Right ventricle myocardium superior (tissue), 1 donor: ENCODE data around the gene XRCC1. TPM values are rescaled to one million over a fixed set of nuclear protein-coding genes. Genes with fewer than 3 reads are reported as not detected.
"Not testable (repeated sequence)": the region's sequence is repeated elsewhere in the genome, so short reads cannot be mapped to it uniquely, and the experiment has no call there.

ENCODE experiments used
- ATAC-seq: fragments of 200-7000 bp; cut with Tn5 transposase; one replicate; pipeline ENCODE4 v1.9.1; 2020; ENCODE audit warnings: mild to moderate bottlenecking; ENCODE audit not compliant: poor library complexity
- DNase-seq: peaks from one replicate; pipeline ENCODE4 v3.0.0-alpha.2; 2020
- intact Hi-C: fragments of 100-400 bp; cut with DNase I; formaldehyde crosslinking; loops from one replicate; pipeline ENCODE4 v1.11.2; 2022
- total RNA-seq: library from RNA; stranded (reverse); fragmentation: NEBNext Ultra II Directional; extraction: Animal tissue kit (Norgen Biotek cat#: 25700); gene quantifications from one replicate; pipeline ENCODE4 v1.2.1, GENCODE V29; 2021
- donor health status: DM: no; HTN: yes; CAD: no; lungs with severe emphysema.

Gene XRCC1
- total RNA-seq, 1 donor from 2014 or later, result 12.4 TPM

DNA sequence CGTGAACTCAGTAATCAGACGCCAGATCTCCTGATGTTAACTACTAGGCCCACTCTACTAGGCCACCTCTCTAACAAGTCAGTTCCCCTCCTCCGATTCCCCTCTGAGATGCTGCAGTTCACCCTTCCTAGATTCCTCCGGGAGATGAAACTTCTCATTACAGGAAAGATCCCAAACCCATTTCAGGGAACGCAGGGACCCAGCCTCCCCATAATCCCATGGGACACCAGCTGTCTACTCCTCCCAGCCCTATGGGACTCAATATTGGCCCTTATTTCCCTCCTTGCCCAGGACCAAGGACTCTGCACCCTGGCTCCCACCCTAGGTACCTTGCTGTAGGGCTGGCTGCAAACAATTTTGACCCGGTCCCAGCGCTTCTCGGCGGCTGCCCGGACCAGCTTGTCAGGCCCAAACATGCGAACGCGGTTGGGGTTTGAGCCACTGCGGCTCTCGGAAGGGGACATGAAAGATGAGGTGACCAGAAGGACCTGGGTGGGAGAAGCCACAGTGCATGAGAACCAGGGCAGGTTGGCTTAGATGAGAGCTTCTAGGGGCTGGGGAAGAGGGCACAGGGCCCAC, 20.9 kb downstream of the XRCC1 start:
- intact Hi-C loops, result no loop called here
- DNase-seq (no peak), ATAC-seq (no peak)

DNA sequence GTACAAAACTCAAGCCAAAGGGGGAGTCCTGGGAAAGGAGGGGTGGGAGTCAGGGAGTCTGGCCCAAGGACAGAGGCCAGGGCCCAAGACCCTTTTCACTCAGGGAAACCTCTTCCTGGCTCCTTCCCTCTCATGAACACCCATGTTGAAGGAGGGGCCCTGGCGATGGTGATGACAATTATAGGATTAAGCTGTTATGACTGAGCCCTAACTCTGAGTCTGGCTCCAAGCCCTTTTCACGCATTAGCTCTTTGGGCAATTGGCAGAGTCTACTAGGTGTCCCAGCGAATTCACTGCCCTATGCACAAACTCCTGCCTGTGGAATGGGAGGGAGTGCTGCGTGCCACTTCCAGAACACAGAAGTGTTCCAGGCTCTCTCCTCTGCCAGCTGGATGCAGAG, 21.7 kb downstream of the XRCC1 start:
- DNase-seq (no peak), ATAC-seq (no peak)
- intact Hi-C loops, result no loop called here

DNA sequence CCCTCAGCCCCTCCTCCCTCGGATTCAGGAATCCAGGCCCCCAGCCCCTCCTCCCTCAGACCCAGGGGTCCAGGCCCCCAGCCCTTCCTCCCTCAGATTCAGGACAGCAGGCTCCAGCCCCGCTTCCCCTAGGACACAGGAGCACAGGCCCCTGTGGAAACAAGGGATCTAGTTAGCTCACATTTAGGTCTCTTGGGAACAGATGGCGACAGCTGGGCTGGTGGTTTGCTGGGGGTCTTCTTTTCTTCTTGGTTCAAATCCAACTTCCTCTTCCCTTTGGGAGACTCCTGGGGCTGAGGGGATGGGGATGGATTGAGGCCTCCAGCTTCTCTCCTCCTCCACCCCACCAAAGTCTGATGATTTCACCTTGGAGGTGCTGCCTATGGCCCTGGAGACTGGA, 22.7 kb downstream of the XRCC1 start:
- DNase-seq (no peak), ATAC-seq (no peak)
- intact Hi-C loops, result no loop called here

DNA sequence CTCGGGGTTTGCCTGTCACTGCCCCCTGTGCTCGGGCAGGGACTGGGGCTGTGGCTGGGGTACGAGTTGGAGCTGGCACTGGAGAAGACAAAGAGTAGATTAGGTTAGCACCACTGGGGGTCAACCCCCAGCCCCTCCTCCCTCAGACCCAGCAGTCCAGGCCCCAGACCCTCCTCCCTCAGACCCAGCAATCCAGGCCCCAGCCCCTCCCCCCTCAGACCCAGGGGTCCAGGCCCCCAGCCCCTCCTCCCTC, 23.2 kb downstream of the XRCC1 start:
- ATAC-seq (no peak), DNase-seq (no peak)
- intact Hi-C loops, result no loop called here

DNA sequence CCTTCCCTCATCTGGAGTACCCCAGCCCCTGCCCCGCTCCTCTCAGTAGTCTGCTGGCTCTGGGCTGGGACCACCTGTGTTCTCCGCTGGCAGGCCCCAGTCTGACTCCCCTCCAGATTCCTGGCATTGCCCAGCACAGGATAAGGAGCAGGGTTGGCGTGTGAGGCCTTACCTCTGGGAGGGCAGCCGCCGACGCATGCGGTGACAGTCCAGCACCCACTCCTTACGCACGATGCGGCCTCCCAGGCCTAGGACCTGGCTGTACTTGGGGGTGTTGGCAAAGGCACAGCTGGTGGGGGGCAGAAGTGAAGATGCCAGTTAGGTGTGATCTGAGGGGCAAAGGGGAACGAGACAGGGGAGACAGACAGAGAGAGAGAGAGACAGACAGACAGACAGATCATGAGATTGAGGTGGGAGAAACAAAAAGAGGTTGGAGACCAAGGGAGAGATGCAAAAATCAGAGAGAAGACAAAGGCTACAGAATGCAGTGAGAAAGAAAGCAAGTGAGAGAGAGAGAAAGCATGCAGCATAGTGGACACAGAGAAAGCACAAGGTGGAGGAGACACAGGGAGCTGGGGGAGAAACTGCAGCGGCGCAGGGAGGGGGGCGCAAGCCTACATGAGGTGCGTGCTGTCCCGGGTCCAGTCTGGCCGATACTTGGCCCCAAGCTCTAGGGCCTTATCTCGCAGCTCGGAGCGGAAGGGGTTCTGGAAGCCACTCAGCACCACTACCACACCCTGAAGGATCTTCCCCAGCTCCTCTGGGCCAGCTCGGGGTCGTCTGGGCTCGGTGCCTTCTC, 23.7 kb downstream of the XRCC1 start:
- intact Hi-C loops, result no loop called here
- DNase-seq (no peak), ATAC-seq (no peak)

DNA sequence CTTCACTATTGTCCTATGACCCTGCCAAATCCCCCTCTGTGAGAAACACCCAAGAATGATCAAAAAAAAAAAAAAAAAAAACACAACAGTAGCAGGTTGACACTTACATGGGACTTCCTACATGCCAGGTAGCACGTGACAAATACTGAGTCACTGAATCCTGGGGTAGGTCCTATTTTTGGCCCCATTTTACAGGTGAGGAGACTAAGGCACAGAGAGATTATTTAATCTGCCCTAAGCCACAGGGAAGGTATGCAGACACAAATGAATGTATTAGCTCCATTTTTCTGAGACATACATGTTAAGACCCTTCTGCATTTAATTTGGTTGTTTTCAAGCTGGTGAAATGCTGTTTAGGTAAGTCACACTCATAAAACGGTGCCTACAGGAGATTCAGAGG, 26.6 kb downstream of the XRCC1 start:
- ATAC-seq, result no peak

DNA sequence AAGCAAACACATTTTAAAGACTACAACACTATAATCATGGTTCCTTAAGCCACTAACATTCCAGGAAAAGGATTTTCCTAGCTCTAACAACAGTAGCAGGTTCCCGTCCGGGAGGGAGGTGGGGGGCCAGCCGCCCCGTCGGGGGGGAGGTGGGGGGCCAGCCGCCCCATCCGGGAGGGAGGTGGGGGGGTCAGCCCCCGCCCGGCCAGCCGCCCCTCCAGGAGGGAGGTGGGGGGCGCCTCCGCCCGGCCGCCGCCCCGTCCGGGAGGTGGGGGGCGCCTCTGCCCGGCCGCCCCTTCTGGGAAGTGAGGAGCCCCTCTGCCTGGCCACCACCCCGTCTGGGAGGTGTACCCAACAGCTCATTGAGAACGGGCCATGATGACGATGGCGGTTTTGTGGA, 27.4 kb downstream of the XRCC1 start:
- intact Hi-C loops, ATAC-seq, DNase-seq: not testable (repeated sequence)

More for the DNA sequence above, 26.6 kb downstream of the XRCC1 start:
- intact Hi-C loops, result no loop called here
- DNase-seq, result no peak

DNA sequence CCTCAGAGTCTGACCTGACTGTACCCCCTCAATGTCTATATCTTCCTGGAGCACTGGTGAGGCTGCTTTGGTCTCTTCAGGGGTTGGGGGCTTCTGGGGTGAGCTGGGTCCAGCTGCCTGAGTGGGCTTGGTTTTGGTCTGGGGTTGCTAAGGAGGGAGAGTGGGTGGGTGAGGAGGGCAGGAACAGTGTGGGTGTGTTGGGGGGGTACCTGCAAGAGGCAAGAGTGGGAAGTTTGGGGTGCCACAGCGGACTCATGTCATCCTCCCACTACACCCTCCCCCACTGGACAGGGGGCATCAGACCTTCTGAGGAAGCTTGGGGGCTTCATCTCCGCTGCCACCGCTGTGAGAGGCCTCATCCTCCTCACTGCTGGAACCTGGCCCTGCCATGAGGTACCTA, 28.7 kb downstream of the XRCC1 start:
- intact Hi-C loops, result no loop called here
- ATAC-seq (no peak), DNase-seq (peak; percentile 8)

DNA sequence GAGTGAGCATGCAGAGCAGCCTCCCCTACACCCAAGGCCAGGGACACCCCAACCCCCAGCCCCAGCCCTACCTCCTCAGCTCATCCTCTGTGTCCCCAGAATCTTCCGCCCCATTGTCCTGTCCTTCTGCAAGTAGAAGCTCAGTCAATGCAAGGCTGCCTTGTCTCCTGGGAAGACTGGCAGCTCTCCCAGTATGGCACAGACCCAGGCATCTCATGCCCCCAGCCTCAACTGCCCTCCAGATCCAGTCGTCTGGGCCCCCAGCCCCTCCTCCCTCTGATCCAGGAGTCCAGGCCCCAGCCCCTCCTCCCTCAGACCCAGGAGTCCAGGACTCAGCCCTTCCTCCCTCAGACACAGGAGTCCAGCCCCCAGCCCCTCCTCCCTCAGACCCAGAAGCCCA, 29.3 kb downstream of the XRCC1 start:
- DNase-seq (peak; percentile 27), ATAC-seq (no peak)
- intact Hi-C loops, result no loop called here

DNA sequence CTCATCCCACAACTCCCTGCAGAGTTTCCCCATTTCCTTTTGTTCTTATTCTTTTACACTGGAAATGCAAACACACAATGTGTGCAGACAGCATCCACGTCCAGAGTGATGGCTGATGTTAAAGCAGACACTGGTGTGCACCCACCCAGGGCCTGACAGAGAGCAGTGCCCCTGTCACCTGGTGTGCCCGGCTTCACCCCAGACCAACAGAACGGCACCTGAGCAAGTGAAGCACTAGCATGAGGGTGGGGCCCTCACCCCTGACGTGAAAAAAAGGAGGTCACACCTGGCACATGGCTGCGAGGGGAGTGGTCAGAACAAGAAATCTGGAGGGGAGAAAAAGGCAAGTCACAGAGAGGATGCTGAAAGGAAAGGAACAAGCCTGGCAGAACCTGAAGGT, 30.1 kb downstream of the XRCC1 start:
- intact Hi-C loops, result no loop called here
- no peak for ATAC-seq
- DNase-seq, result peak; percentile 27

DNA sequence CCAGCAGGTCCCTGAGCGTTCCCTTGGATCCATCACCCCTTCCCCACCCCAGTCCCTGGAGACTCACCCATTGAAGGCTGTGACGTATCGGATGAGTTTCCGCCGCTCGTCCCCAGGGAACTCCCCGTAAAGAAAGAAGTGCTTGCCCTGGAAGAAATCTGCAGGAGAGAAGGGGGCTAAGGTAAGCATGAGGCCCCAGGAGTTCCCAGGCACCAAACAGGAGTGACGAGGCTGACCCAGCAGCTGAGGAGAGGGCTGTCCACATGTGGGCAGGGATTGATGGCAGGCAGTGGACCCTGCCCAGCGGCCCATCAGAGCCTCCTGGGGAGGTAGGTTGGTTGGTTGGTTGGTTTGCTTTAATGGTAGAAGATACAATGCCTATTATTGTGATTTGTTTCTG, 31.2 kb downstream of the XRCC1 start:
- ATAC-seq (no peak), DNase-seq (peak; percentile 20)
- intact Hi-C loops, result no loop called here

DNA sequence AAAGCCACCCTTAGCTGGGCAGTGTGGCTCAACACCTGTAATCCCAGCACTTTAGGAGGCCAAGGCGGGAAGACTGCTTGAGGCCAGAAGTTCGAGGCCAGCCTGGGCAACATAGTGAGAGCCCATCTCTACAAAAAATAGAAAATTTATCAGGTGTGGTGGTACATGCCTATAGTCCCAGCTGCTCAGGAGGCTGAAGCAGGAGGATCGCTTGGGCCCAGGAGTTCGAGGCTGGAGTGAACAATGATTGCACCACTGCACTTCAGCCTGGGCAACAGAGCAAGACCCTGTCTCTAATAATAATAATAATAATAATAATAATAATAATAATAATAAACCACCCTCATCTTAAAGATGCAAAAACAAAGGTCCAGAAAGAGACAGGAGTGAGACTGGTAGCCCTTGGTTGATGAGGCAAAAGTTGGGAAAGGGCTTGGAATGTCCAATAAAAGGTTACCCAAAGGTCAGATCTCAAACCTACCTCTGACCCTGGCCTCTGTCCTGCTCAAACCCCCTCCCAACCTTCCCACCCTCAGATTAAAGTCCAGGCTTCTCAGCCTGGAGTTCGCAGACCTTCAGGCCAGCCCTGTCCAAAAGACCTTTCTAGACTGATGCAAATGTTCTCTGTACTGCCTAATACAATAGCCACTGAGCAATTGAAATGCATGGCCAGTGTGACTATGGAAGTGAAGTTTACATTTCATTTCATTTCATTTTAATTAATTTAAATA, 33.2 kb downstream of the XRCC1 start:
- intact Hi-C loops, result no loop called here
- DNase-seq (peak; percentile 4), ATAC-seq (no peak)

DNA sequence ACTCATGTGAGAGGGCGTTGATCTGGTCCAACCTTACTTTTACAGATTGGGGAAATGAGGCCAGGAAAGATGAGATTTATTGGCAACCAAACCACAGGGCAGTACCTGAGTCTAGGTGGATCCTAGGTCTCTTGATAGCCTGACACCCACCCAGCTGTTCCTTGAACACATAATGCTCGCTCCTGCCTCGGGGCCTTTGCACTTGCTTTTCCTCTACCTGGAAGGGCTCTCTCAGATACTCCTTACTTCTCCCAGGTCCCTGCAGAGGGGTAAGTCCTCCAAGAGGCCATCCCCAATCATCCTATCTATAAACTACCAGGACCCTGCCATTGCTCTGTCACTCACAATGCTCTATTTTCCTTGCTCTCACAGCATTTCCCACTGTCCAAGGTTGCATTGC, 34.9 kb downstream of the XRCC1 start:
- no peak for ATAC-seq
- intact Hi-C loops, result no loop called here

DNA sequence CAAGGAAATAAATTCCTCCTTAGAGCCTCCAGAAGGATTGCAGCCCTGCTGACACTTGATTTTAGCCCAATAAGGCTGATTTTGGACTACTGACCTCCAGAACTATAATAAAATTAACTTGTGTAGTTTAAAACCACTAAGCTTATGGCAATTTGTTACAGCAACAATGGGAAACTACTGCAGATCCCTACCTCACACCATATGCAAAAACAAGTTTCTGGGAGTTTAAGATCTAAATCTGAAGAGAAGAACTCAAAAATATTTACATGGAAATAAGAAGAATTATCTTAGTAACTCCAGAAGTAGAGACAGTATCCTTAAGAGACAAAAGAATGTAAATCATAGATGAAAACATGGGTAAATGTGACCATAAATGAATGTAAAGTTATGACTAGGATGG, 36.4 kb downstream of the XRCC1 start:
- intact Hi-C loops, result loop anchor here (5.0 kb wide), 1 partner anchor 113 kb away; no protein-coding TSS in a partner anchor
- ATAC-seq (no peak), DNase-seq (no peak)

More for the DNA sequence above, 34.9 kb downstream of the XRCC1 start:
- DNase-seq, result peak; percentile 4

DNA sequence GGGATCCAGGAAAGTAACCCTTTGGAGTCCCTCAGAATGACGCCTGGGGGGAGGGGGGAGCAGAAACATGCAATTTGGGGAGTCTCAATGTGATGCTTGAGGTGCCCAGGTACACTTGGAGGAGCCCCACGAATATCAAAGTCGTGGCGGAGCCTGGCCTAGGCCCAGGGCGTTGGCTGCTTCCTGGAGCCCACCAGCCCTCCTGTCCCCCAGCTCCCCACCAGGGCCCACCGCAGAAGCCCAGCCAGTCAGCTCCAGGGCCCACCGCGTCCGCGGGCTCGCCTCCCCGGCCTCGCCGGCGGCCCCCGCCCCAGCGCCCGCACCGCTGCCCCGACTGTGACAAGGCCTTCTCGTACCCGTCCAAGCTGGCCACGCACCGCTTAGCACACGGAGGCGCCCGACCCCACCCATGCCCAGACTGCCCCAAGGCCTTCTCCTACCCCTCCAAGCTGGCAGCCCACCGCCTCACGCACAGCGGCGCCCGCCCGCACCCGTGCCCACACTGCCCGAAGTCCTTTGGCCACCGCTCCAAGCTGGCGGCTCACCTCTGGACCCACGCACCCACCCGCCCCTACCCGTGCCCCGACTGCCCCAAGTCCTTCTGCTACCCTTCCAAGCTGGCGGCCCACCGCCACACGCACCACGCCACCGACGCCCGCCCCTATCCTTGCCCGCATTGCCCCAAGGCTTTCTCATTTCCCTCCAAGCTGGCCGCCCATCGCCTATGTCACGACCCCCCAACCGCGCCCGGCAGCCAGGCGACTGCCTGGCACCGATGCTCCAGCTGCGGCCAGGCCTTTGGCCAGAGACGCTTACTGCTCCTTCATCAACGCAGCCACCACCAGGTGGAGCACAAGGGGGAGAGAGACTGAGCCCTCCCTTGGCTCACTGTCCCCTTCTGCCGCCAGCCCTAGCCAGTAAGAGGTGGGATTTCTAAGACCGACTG, 40.2 kb downstream of the XRCC1 start:
- ATAC-seq (peak; percentile 5), DNase-seq (peak; percentile 82)
- intact Hi-C loops, result loop anchor here (5.0 kb wide), 1 partner anchor 117 kb away; no protein-coding TSS in a partner anchor

DNA sequence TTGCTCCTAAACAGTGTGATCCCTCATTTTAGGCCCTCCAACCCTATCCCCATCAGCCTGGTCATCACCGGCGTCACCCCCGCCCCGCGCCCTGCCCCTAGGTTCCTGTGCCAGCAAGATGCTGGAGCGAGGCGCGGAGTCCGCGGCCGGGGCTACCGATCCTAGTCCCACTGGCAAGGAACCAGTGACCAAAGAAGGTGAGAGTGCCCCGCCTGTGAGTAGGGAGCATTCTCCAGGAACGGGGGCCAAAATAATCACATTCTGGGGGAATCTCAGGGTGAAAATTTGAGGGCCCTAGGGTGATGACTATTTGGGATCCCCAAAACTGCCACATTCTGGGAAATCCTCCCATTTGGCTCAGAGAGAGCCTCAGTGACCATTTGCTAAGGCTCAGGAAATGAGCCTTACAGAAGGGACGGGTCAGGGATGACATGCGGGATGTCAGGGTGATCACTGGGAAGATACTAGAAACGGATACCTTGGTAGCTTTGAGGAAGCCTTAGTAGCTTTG, 41.0 kb downstream of the XRCC1 start:
- intact Hi-C loops, result no loop called here
- ATAC-seq (no peak), DNase-seq (no peak)

DNA sequence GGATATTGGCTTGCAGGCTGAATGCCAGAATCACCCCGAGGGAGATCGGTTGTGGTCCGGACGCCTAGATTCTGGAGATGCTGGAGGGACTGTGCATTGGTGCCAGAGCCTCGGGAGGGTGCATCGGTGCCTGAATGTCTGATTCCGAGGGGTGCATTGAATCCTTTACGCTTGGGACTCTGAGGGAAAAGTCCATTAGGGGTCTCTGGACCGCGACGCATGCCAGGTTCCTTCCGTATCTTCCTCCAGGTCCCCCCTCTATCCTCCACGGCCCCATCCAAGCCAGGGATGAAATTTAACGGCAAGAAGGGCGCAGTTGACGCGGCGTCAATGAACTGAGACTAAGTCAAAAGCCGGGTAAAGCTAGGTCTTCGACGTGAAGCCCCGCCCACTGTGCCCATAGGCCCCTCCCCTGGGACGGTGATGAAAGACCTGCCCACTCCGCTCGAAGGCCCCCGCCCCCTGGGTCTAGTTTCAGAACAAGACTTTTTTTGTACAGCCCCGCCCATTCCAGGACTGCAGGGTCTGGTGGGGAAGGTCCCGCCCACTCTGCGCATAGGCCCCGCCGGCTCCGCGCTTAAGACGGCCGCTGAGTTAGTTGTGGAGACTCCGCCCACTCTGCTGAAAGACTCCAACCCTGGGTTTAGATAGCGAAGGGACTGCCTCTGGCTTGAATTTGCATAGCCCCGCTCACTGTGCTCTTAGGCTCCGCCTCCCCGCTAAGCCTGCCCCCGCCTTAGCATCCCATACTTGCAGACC, 41.6 kb downstream of the XRCC1 start:
- DNase-seq (peak; percentile 99), ATAC-seq (peak; percentile 88)
- intact Hi-C loops, result no loop called here

DNA sequence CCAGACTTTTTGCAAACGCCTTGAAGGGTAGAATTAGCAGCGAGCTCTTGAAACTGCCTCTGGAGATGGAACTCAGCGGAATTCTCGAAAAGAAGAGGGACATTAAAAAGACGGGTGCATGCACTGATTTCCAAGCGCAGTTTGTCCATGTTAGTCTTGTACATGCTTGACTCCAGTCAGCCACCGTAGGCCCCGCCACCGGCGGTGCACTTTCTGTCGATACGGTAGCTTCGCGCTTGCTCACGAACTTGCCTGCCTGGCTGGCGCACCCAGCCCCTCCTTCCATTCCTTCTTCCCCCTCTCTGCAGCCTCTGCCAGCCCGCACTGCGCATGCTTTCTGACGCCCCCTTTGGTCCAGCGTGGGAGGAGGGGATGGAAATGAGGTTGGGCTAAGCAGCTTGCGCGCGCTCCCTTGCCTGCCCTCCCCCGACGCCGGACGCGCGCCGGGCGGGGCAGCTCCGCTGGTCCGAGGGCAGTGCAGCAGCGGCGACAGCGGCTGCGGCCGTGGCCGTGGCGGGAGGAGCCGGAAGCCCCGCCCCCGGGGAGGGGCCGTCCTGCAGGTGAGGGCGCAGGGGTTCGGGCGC, 42.3 kb downstream of the XRCC1 start, which contains the start of gene ZNF575:
ZNF575 (plus strand) TSS at position 227 of the 584 bp plus-strand sequence. CDS start 1,235 bp downstream, outside the sequence.
- ATAC-seq (peak; percentile 83), DNase-seq (peak; percentile 94)
- intact Hi-C loops, result no loop called here
